ENCODE results near the gene MCC. TPM values are rescaled to one million over a fixed set of nuclear protein-coding genes. Genes with fewer than 3 reads are reported as not detected.
A peak's percentile ranks its signal among the peaks of the same experiment; 100 is the strongest.

The MCC gene
- total RNA-seq, 1 donor from 2014 or later, result 14.0 TPM

- Mint-ChIP-seq H3K27ac (ENCODE audit: unreplicated experiment) (no peak overlapping the region), H3K9me3 (ENCODE audit: unreplicated experiment) (no peaks in the 10 kb centered on the region), H3K36me3 (ENCODE audit: unreplicated experiment) (no peaks in the 10 kb centered on the region), H3K4me1 (ENCODE audit: unreplicated experiment) (peaks cover 27% of the 10 kb centered on the region), H3K4me3 (ENCODE audit: unreplicated experiment) (no peak overlapping the region), H3K27me3 (ENCODE audit: unreplicated experiment) (no peaks in the 10 kb centered on the region)
- peak; percentile 40 for DNase-seq (ENCODE audit: extremely low spot score, unreplicated experiment)
- TF ChIP-seq CTCF (IDR thresholded peaks at IDR 0.05), result no peak
Observed at GRCh38 chr5:113214606-113215323, 273.5 kb downstream of the MCC start.

- peak; percentile 51 for DNase-seq (ENCODE audit: extremely low spot score, unreplicated experiment)
- Mint-ChIP-seq H3K9me3 (ENCODE audit: unreplicated experiment) (no peaks in the 10 kb centered on the region), H3K4me3 (ENCODE audit: unreplicated experiment) (no peak overlapping the region)
Observed at GRCh38 chr5:113213551-113214425, 274.5 kb downstream of the MCC start.

GRCh38 chr5:113212244-113212920 lies 275.9 kb downstream of the MCC start:
- TF ChIP-seq CTCF (IDR thresholded peaks at IDR 0.05), result no peak
- Mint-ChIP-seq H3K27ac (ENCODE audit: unreplicated experiment) (no peak overlapping the region), H3K9me3 (ENCODE audit: unreplicated experiment) (no peaks in the 10 kb centered on the region), H3K27me3 (ENCODE audit: unreplicated experiment) (no peaks in the 10 kb centered on the region), H3K36me3 (ENCODE audit: unreplicated experiment) (no peaks in the 10 kb centered on the region), H3K4me3 (ENCODE audit: unreplicated experiment) (no peak overlapping the region), H3K4me1 (ENCODE audit: unreplicated experiment) (peaks cover 10% of the 10 kb centered on the region)
- no peak for DNase-seq (ENCODE audit: extremely low spot score, unreplicated experiment)

More at GRCh38 chr5:113213551-113214425, 274.5 kb downstream of the MCC start:
- Mint-ChIP-seq H3K4me1 (ENCODE audit: unreplicated experiment) (peaks cover 18% of the 10 kb centered on the region), H3K27ac (ENCODE audit: unreplicated experiment) (no peak overlapping the region), H3K27me3 (ENCODE audit: unreplicated experiment) (no peaks in the 10 kb centered on the region), H3K36me3 (ENCODE audit: unreplicated experiment) (no peaks in the 10 kb centered on the region)
- no peak for TF ChIP-seq CTCF (IDR thresholded peaks at IDR 0.05)

DNA sequence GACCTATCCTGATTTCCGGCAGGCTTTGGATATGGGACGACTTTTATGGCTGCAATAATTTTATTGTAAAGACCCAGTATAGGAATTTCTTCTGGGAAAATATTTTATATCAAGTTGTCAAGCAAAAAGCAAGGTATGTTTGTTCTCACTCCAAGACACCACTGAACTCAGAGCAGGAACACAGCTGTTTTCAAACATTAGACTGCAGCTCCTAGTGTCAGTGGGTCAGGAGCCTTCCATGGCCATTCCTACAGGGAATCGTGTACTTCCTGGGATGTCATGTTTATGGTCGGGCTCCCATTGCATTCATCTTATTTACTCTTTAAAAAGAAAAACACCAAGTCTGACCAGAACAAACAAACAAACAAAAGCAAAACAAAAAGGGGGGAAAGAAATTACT lies 278.8 kb downstream of the MCC start:
- Mint-ChIP-seq H3K4me3 (ENCODE audit: unreplicated experiment) (no peak overlapping the region), H3K4me1 (ENCODE audit: unreplicated experiment) (peaks cover 3% of the 10 kb centered on the region), H3K9me3 (ENCODE audit: unreplicated experiment) (no peaks in the 10 kb centered on the region), H3K27ac (ENCODE audit: unreplicated experiment) (no peak overlapping the region), H3K36me3 (ENCODE audit: unreplicated experiment) (no peaks in the 10 kb centered on the region), H3K27me3 (ENCODE audit: unreplicated experiment) (no peaks in the 10 kb centered on the region)
- no peak for TF ChIP-seq CTCF (IDR thresholded peaks at IDR 0.05)
- no peak for DNase-seq (ENCODE audit: extremely low spot score, unreplicated experiment)

Measured in osteocyte (in vitro differentiated cells).